NCI-H2107 treated with DMSO at 0.1 percent for 48 hours (cell line): ENCODE data around the gene LTA4H.
"Not testable (repeated sequence)": the region's sequence is repeated elsewhere in the genome, so short reads cannot be mapped to it uniquely, and the experiment has no call there.

Experiments
- DNase-seq: peaks from one replicate; lab custom pipeline; 2025; ENCODE audit not compliant: unreplicated experiment; lab: John Stamatoyannopoulos, UW

LTA4H gene

GRCh38 chr12:95995238-95996031, 40.0 kb downstream of the LTA4H start:
- DNase-seq, result no peak

- DNase-seq, result no peak
Measured at GRCh38 chr12:95994476-95994875, 40.9 kb downstream of the LTA4H start.

GRCh38 chr12:95993907-95994306, 41.5 kb downstream of the LTA4H start:
- no peak for DNase-seq

GRCh38 chr12:95990136-95990535, 45.3 kb downstream of the LTA4H start:
- no peak for DNase-seq

- no peak for DNase-seq
Measured at GRCh38 chr12:95989504-95990123, 45.8 kb downstream of the LTA4H start.

- DNase-seq, result no peak
Measured at GRCh38 chr12:95988506-95989275, 46.7 kb downstream of the LTA4H start.

GRCh38 chr12:95986635-95987570, 48.5 kb downstream of the LTA4H start:
- no peak for DNase-seq

- no peak for DNase-seq
Measured at GRCh38 chr12:95984682-95985081, 50.7 kb downstream of the LTA4H start.

GRCh38 chr12:95982602-95983001, 52.8 kb downstream of the LTA4H start:
- DNase-seq, result no peak

- no peak for DNase-seq
Measured at GRCh38 chr12:95980437-95980836, 55.0 kb downstream of the LTA4H start.

GRCh38 chr12:95978774-95979173, 56.6 kb downstream of the LTA4H start:
- no peak for DNase-seq

GRCh38 chr12:95978351-95978750, 57.0 kb downstream of the LTA4H start:
- no peak for DNase-seq

- DNase-seq, result no peak
Measured at GRCh38 chr12:95977764-95978305, 57.6 kb downstream of the LTA4H start.

GRCh38 chr12:95976416-95976832, 59.0 kb downstream of the LTA4H start:
- DNase-seq, result no peak

GRCh38 chr12:95975491-95975890, 59.9 kb downstream of the LTA4H start:
- DNase-seq, result no peak

- no peak for DNase-seq
Measured at GRCh38 chr12:95974358-95974757, 61.0 kb downstream of the LTA4H start.

- DNase-seq, result no peak
Measured at GRCh38 chr12:95972832-95973456, 62.4 kb downstream of the LTA4H start.

- DNase-seq, result no peak
Measured at GRCh38 chr12:95970905-95971304, 64.5 kb downstream of the LTA4H start.

GRCh38 chr12:95969116-95969515, 66.3 kb downstream of the LTA4H start:
- not testable (repeated sequence) for DNase-seq

- DNase-seq, result no peak
Measured at GRCh38 chr12:95967301-95967700, 68.1 kb downstream of the LTA4H start.
